Esophagus squamous epithelium (tissue), 5 donors: Measurements from ENCODE around the gene NR3C1. TPM values are rescaled to one million over a fixed set of nuclear protein-coding genes. Genes with fewer than 3 reads are reported as not detected.

Source experiments
- DNase-seq: peaks from one replicate; lab custom pipeline; 2025; lab: John Stamatoyannopoulos, UW
- H3K27ac ChIP-seq, 4 donors: fragments of 200-600 bp; sonication (generic); one replicate each; pipeline ENCODE4 v1.5.1; 2016 to 2019; ENCODE audit warnings: mild to moderate bottlenecking in 1 of 4
- H3K27me3 ChIP-seq, 4 donors: fragments of 200-600 bp; sonication (generic); 1 replicate in 3 of 4; 2 replicates in 1 of 4; pipeline versions ENCODE4 v1.5.1 to v1.6.0; 2017 to 2021; ENCODE audit warnings: antibody characterized with exemption in 1 of 4
- H3K36me3 ChIP-seq, 3 donors: fragments of 200-600 bp; sonication (generic); one replicate each; pipeline ENCODE4 v1.5.1; 2016 to 2019
- H3K4me1 ChIP-seq, 3 donors: fragments of 200-600 bp; sonication (generic); one replicate each; pipeline ENCODE4 v1.5.1; 2017 to 2019
- H3K4me3 ChIP-seq, 4 donors: fragments of 200-600 bp; sonication (generic); 1 replicate in 3 of 4; 2 replicates in 1 of 4; pipeline ENCODE4 v1.5.1; 2016 to 2019; ENCODE audit warnings: mild to moderate bottlenecking in 2 of 4, moderate library complexity in 1 of 4
- H3K9me3 ChIP-seq, 3 donors: fragments of 200-600 bp; sonication (generic); one replicate each; pipeline ENCODE4 v1.5.1; 2016 to 2019
- CTCF ChIP-seq, 6 experiments: fragments of 450-650 bp in 4 of 6; fragments of 200-600 bp in 2 of 6; sonication (generic) in 2 of 6; IDR thresholded peaks; one replicate each; pipeline ENCODE4 v1.5.1; 2016 to 2019; ENCODE audit warnings: antibody characterized with exemption in 6 of 6, mild to moderate bottlenecking in 4 of 6, moderate library complexity in 4 of 6
- POLR2A ChIP-seq, 4 donors: fragments of 450-650 bp; IDR thresholded peaks; one replicate each; pipeline ENCODE4 v1.6.1; 2017; ENCODE audit warnings: antibody characterized with exemption in 4 of 4, mild to moderate bottlenecking in 4 of 4, moderate library complexity in 3 of 4
- WGBS, 2 donors: methylation state at CpG; one replicate each; pipeline ENCODE4 v1.1.5; 2018; 5-methylcytosine and 5-hydroxymethylcytosine counted together
- intact Hi-C: fragments of 100-400 bp; cut with DNase I; formaldehyde crosslinking; loops from one replicate; pipeline ENCODE4 v1.15.0; 2022
- total RNA-seq, 4 donors: library from RNA; depleted of rRNA; stranded (reverse); fragments of >200 nt; gene quantifications; one replicate each; pipeline ENCODE4 v1.1.0, GENCODE V29; 2016
- donor health status: DM: yes; HTN: yes; CAD: no.

Gene NR3C1
- total RNA-seq, 4 donors from 2014 or later = 16.7 to 51.1 (median 26.1) TPM

DNA sequence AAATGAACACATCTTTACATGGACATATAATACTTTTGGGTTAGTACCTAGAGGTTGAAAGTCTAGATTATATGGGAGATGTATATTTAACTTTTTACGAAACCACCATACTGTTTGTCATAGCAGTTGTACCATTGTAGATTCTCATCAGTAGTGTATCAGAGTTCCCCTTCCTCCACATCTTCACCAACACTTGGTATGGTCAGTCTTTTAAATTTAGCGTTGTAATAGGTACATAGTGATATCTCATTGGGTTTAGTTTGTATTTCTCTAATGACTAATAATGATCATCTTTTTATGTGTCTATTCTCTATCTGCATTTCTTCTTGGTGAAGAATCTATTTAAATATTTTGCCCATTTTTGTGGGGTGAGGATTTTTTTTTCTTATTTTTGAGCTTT is 137.5 kb downstream of the NR3C1 start:
- 96% methylated on average over 2 of the region's 2 CpGs for WGBS, 2 donors
- intact Hi-C loops = no loop called here

DNA sequence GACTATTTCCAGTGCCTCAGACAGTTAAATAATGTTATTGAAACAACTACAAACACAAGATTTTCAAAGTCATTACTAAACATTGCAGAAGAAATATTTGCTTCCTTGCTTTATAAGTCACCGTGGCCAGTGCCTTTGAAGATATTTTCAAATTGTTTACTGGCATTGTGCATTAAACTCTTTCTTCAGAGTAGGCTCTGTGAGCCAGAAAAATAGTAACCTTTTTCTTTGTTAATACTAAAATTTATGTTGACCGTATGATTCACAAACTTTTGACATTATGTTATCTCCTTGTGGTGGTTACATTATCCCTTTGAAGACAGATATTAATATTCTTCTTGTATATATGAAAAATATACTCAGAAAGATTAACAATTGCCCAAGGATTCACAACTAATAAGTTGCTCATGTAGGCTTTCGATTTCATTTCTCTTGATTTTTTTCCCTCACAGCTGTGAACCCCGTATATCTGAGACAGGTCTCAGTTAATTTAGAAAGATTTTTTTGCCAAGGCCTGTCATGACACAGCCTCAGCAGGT is 140.1 kb downstream of the NR3C1 start:
- intact Hi-C loops = no loop called here
- Histone ChIP-seq H3K4me3 (no peak overlapping the region), H3K4me1 (no peaks in the 10 kb centered on the region), H3K9me3 (no peaks in the 10 kb centered on the region), H3K27ac (no peak overlapping the region), H3K36me3 (no peaks in the 10 kb centered on the region), H3K27me3 (no peaks in the 10 kb centered on the region)
- DNase-seq = no peak
- WGBS, 2 donors = 49 to 58% methylated on average over 4 of the region's 4 CpGs
- TF ChIP-seq CTCF (IDR thresholded peaks at IDR 0.05) (no peak), POLR2A (IDR thresholded peaks at IDR 0.05) (no peak)

More for the DNA sequence above, 137.5 kb downstream of the NR3C1 start:
- no peak for TF ChIP-seq POLR2A (IDR thresholded peaks at IDR 0.05)
- no peak for TF ChIP-seq CTCF (IDR thresholded peaks at IDR 0.05)
- Histone ChIP-seq H3K4me3 (no peak overlapping the region), H3K4me1 (no peaks in the 10 kb centered on the region), H3K9me3 (no peaks in the 10 kb centered on the region), H3K27ac (no peak overlapping the region), H3K36me3 (no peaks in the 10 kb centered on the region), H3K27me3 (no peaks in the 10 kb centered on the region)
- no peak for DNase-seq

GRCh38 chr5:143262393-143263174 is 140.9 kb downstream of the NR3C1 start:
- H3K9me3 ChIP-seq = no peaks in the 10 kb centered on the region
- TF ChIP-seq CTCF (IDR thresholded peaks at IDR 0.05) (no peak), POLR2A (IDR thresholded peaks at IDR 0.05) (no peak)
- H3K27ac ChIP-seq = no peak overlapping the region
- no peak for DNase-seq
- no peaks in the 10 kb centered on the region for H3K27me3 ChIP-seq
- H3K4me3 ChIP-seq = no peak overlapping the region
- H3K36me3 ChIP-seq = no peaks in the 10 kb centered on the region
- 81 to 96% methylated on average over 1 of the region's 1 CpG for WGBS, 2 donors
- H3K4me1 ChIP-seq = no peaks in the 10 kb centered on the region
- intact Hi-C loops = no loop called here

DNA sequence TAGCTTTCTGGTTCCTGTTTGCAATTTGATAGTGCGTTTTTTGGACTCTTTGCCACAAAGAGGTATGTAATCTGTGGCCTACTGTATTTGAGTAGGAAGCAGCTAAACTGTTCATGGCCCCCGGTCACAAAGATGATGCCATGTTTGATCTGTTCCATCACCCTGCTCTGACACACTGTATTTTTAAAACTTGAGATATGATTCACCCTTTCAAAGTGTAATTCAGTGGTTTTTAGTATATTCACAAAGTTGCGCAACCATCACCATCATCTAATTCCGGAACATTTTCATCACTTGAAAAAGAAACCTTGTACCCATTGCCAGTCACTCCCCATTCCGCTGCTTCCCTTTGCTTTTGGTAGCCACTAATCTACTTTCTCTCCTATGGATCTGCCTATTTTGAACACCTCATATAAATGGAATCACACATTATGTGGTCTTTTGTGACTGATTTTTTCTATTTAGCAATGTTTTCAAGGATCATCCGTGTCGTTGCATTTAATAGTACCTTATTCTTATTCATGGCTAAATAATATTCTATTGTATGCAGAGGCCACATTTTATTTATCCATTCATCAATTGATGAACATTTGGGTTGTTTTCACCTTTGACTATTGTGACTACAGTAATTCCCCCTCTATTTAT is 141.6 kb downstream of the NR3C1 start:
- no peaks in the 10 kb centered on the region for H3K4me1 ChIP-seq
- TF ChIP-seq CTCF (IDR thresholded peaks at IDR 0.05) = no peak
- no peak for TF ChIP-seq POLR2A (IDR thresholded peaks at IDR 0.05)
- DNase-seq = no peak

GRCh38 chr5:143259254-143259605 is 144.3 kb downstream of the NR3C1 start:
- DNase-seq = no peak
- TF ChIP-seq POLR2A (IDR thresholded peaks at IDR 0.05) = no peak
- no peak for TF ChIP-seq CTCF (IDR thresholded peaks at IDR 0.05)

More for the DNA sequence above, 141.6 kb downstream of the NR3C1 start:
- Histone ChIP-seq H3K36me3 (no peaks in the 10 kb centered on the region), H3K27me3 (no peaks in the 10 kb centered on the region), H3K9me3 (no peaks in the 10 kb centered on the region), H3K27ac (no peak overlapping the region), H3K4me3 (no peak overlapping the region)
- WGBS, 2 donors = 66 to 78% methylated on average over 7 of the region's 7 CpGs
- intact Hi-C loops = no loop called here

More at GRCh38 chr5:143259254-143259605, 144.3 kb downstream of the NR3C1 start:
- WGBS, 2 donors = 81 to 89% methylated on average over 3 of the region's 7 CpGs
- Histone ChIP-seq H3K27me3 (no peaks in the 10 kb centered on the region), H3K36me3 (no peaks in the 10 kb centered on the region), H3K4me1 (no peaks in the 10 kb centered on the region), H3K4me3 (no peak overlapping the region), H3K9me3 (no peaks in the 10 kb centered on the region), H3K27ac (no peak overlapping the region)
- intact Hi-C loops = no loop called here
